H1 (cell line): ENCODE results near the gene BZW2. TPM values are rescaled to one million over a fixed set of nuclear protein-coding genes. Genes with fewer than 3 reads are reported as not detected.

Experiments used
- SAP30 ChIP-seq: fragments of 300-600 bp; sonication (generic); IDR thresholded peaks from 2 replicates; pipeline ENCODE4 v1.7.1; 2012; ENCODE audit warnings: low read length, moderate library complexity, mild to moderate bottlenecking, inconsistent platforms; ENCODE audit not compliant: insufficient read depth, insufficient replicate concordance
- SIN3A ChIP-seq, 2 experiments: IDR thresholded peaks in 1 of 2; conservative IDR thresholded peaks in 1 of 2; 2 replicates each; pipeline ENCODE4 v1.6.1; 2011 to 2012; ENCODE audit warnings: low read length in 2 of 2, improper control_type of control experiment in 1 of 2, low read depth in 1 of 2, mild to moderate bottlenecking in 1 of 2
- polyA plus RNA-seq, 7 experiments: library from polyadenylated mRNA; depleted of rRNA in 3 of 7; stranded (reverse) in 5 of 7; unstranded in 2 of 7; fragments of >200 nt in 5 of 7; fragments of 200-250 nt in 2 of 7; gene quantifications; 1 replicate in 5 of 7; 2 replicates in 1 of 7; 4 replicates in 1 of 7; pipeline versions ENCODE4 v1.2.1 to v1.2.3, GENCODE V29; 2011 to 2013; ENCODE audit warnings: missing spikeins in 2 of 7, mixed read lengths in 2 of 7
- total RNA-seq: library from RNA; stranded (reverse); fragmentation: NEBNext Ultra II Directional; extraction: Animal tissue kit (Norgen Biotek cat#: 25700); gene quantifications from 2 replicates; pipeline ENCODE4 v1.2.1, GENCODE V29; 2021
- TF ChIP-seq, protein P1 (sequence below): IDR thresholded peaks from 2 replicates; pipeline ENCODE4 v1.6.1; 2012; ENCODE audit warnings: inconsistent platforms

Gene BZW2
- total and polyA plus RNA-seq, 2 of the 8 experiments (the other 6 are each of a cell fraction or from before 2014, with no cell fraction given): 32.3 to 103 TPM

DNA sequence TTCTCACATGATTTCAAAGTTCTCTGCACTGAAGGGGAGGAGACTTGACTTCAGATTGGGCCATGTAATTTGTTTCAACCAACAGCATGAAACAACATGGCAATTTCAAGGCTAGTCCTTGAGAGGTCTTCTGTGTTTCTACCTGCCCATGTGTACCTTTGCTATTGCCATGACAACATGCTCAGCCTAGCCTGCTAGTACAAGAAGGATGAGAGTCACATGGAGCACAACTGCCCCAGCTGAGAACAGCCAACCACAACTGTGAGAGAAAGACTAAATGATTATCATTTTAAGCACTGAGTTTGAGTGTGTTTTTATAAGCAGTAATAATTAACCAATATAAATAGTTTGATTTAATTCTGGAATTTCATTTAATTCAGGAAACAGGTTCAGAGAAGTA, 42.3 kb upstream of the BZW2 start (continued):
- TF ChIP-seq SIN3A (conservative IDR thresholded peaks at IDR 0.05 in 1 of 2, IDR thresholded peaks at IDR 0.05 in 1 of 2; ENCODE audit: low read depth in 1 of 2, low read length in 2 of 2): no peak
- TF ChIP-seq, protein P1, sequence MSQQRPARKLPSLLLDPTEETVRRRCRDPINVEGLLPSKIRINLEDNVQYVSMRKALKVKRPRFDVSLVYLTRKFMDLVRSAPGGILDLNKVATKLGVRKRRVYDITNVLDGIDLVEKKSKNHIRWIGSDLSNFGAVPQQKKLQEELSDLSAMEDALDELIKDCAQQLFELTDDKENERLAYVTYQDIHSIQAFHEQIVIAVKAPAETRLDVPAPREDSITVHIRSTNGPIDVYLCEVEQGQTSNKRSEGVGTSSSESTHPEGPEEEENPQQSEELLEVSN: no peak
- TF ChIP-seq SAP30: no peak
